BLaER1 treated with 17β-estradiol and CSF1 and Interleukin-3, amounts not matched to agents 10 nM and 100 nM (cell line): ENCODE data around the gene TLE1.
A peak's percentile ranks its signal among the peaks of the same experiment; 100 is the strongest.

Experiments
- H3K27ac ChIP-seq, 11 experiments: shearing (Covaris generic); formaldehyde crosslinking; 2 replicates each; pipeline ENCODE4 v1.8.1; 2022
- H3K27me3 ChIP-seq, 11 experiments: shearing (Covaris generic); formaldehyde crosslinking; 2 replicates each; pipeline ENCODE4 v1.8.1; 2022
- H3K36me3 ChIP-seq, 11 experiments: shearing (Covaris generic); formaldehyde crosslinking; 2 replicates each; pipeline ENCODE4 v1.8.1; 2022
- H3K4me1 ChIP-seq, 10 experiments: shearing (Covaris generic); formaldehyde crosslinking; 2 replicates each; pipeline ENCODE4 v1.8.1; 2022
- H3K4me2 ChIP-seq, 11 experiments: shearing (Covaris generic); formaldehyde crosslinking; 2 replicates each; pipeline ENCODE4 v1.8.1; 2022
- H3K4me3 ChIP-seq, 10 experiments: shearing (Covaris generic); formaldehyde crosslinking; 2 replicates each; pipeline ENCODE4 v1.8.1; 2022
- H3K9ac ChIP-seq, 11 experiments: shearing (Covaris generic); formaldehyde crosslinking; 2 replicates each; pipeline ENCODE4 v1.8.1; 2022
- H3K9me3 ChIP-seq, 11 experiments: shearing (Covaris generic); formaldehyde crosslinking; replicated peaks in 1 of 11; 2 replicates each; pipeline ENCODE4 v1.8.1; 2022
- H4K20me1 ChIP-seq, 11 experiments: shearing (Covaris generic); formaldehyde crosslinking; 2 replicates each; pipeline ENCODE4 v1.8.1; 2022
- Cebpa-rat ChIP-seq, 11 experiments: shearing (Covaris generic); IDR thresholded peaks; 2 replicates each; pipeline ENCODE4 v1.8.1; 2022

TLE1 gene

GRCh38 chr9:81585191-81585763, 104.1 kb downstream of the TLE1 start:
- H3K27me3 ChIP-seq = no peaks in the 10 kb centered on the region
- TF ChIP-seq Cebpa-rat (IDR thresholded peaks at IDR 0.05) = no peak
- no peak overlapping the region for H3K4me3 ChIP-seq
- peaks cover 0 to 3% (median 0%) of the 10 kb centered on the region in 11 experiments; a peak in 1 of 22 replicates for H4K20me1 ChIP-seq
- H3K36me3 ChIP-seq = peaks cover 0 to 88% (median 61%) of the 10 kb centered on the region in 11 experiments; a peak in 16 of 22 replicates
- no peak overlapping the region for H3K4me2 ChIP-seq
- no peaks in the 10 kb centered on the region for H3K4me1 ChIP-seq
- no peak overlapping the region for H3K27ac ChIP-seq
- 0 out of 22 replicates have a peak, but pooled peaks cover 0 to 8% (median 0%) of the 10 kb centered on the region in 11 experiments for H3K9me3 ChIP-seq
- no peak overlapping the region for H3K9ac ChIP-seq

GRCh38 chr9:81584099-81584498, 105.2 kb downstream of the TLE1 start:
- no peaks in the 10 kb centered on the region for H3K27me3 ChIP-seq
- peaks cover 0 to 3% (median 0%) of the 10 kb centered on the region in 11 experiments; a peak in 1 of 22 replicates for H4K20me1 ChIP-seq
- no peaks in the 10 kb centered on the region for H3K4me1 ChIP-seq
- H3K36me3 ChIP-seq = peaks cover 0 to 80% (median 49%) of the 10 kb centered on the region in 11 experiments; a peak in 15 of 22 replicates
- no peak for TF ChIP-seq Cebpa-rat (IDR thresholded peaks at IDR 0.05)
- H3K4me2 ChIP-seq = no peak overlapping the region
- H3K27ac ChIP-seq = no peak overlapping the region
- H3K9ac ChIP-seq = no peak overlapping the region
- H3K4me3 ChIP-seq = no peak overlapping the region
- H3K9me3 ChIP-seq = 0 out of 22 replicates have a peak, but pooled peaks cover 0 to 8% (median 0%) of the 10 kb centered on the region in 11 experiments

- Histone ChIP-seq H3K36me3 (peaks cover 0 to 59% (median 32%) of the 10 kb centered on the region in 11 experiments; a peak in 15 of 22 replicates), H3K4me1 (no peaks in the 10 kb centered on the region), H3K4me3 (no peak overlapping the region), H3K9ac (no peak overlapping the region), H3K9me3 (0 out of 22 replicates have a peak, but pooled peaks cover 0 to 8% (median 0%) of the 10 kb centered on the region in 11 experiments), H3K27me3 (no peaks in the 10 kb centered on the region), H3K27ac (no peak overlapping the region), H3K4me2 (no peak overlapping the region), H4K20me1 (no peaks in the 10 kb centered on the region)
- TF ChIP-seq Cebpa-rat (IDR thresholded peaks at IDR 0.05) = no peak
These were observed 107.4 kb downstream of the TLE1 start for GRCh38 chr9:81581986-81582385.

GRCh38 chr9:81579381-81579780, 110.0 kb downstream of the TLE1 start:
- H3K9ac ChIP-seq = no peak overlapping the region

GRCh38 chr9:81578606-81579005, 110.7 kb downstream of the TLE1 start:
- Histone ChIP-seq H3K9ac (no peak overlapping the region), H3K4me3 (no peak overlapping the region), H3K27me3 (no peaks in the 10 kb centered on the region), H4K20me1 (no peaks in the 10 kb centered on the region), H3K4me1 (peaks cover 0 to 17% (median 0%) of the 10 kb centered on the region in 10 experiments; a peak in 4 of 20 replicates), H3K36me3 (peaks cover 0 to 28% (median 7%) of the 10 kb centered on the region in 11 experiments; a peak in 11 of 22 replicates), H3K9me3 (0 out of 22 replicates have a peak, but pooled peaks cover 0 to 8% (median 0%) of the 10 kb centered on the region in 11 experiments), H3K27ac (no peak overlapping the region), H3K4me2 (no peak overlapping the region)
- no peak for TF ChIP-seq Cebpa-rat (IDR thresholded peaks at IDR 0.05)

More at GRCh38 chr9:81579381-81579780, 110.0 kb downstream of the TLE1 start:
- H3K9me3 ChIP-seq = 0 out of 22 replicates have a peak, but pooled peaks cover 0 to 8% (median 0%) of the 10 kb centered on the region in 11 experiments
- H3K27ac ChIP-seq = no peak overlapping the region
- peaks cover 0 to 36% (median 14%) of the 10 kb centered on the region in 11 experiments; a peak in 15 of 22 replicates for H3K36me3 ChIP-seq
- H3K4me2 ChIP-seq = no peak overlapping the region
- no peak overlapping the region for H3K4me3 ChIP-seq
- peaks cover 0 to 17% (median 0%) of the 10 kb centered on the region in 10 experiments; a peak in 4 of 20 replicates for H3K4me1 ChIP-seq
- no peak for TF ChIP-seq Cebpa-rat (IDR thresholded peaks at IDR 0.05)
- no peaks in the 10 kb centered on the region for H4K20me1 ChIP-seq
- H3K27me3 ChIP-seq = no peaks in the 10 kb centered on the region

GRCh38 chr9:81575956-81576355, 113.4 kb downstream of the TLE1 start:
- no peak for TF ChIP-seq Cebpa-rat (IDR thresholded peaks at IDR 0.05)
- no peaks in the 10 kb centered on the region for H4K20me1 ChIP-seq
- peaks cover 0 to 17% (median 0%) of the 10 kb centered on the region in 10 experiments; a peak in 4 of 20 replicates for H3K4me1 ChIP-seq
- H3K9ac ChIP-seq = no peak overlapping the region
- peak overlapping the region in 2 of 11 experiments; percentile 30 to 62; a peak in 4 of 22 replicates for H3K4me2 ChIP-seq
- H3K4me3 ChIP-seq = no peak overlapping the region
- H3K9me3 ChIP-seq = 0 out of 22 replicates have a peak, but pooled peaks cover 0 to 3% (median 0%) of the 10 kb centered on the region in 11 experiments
- peaks cover 0 to 6% (median 0%) of the 10 kb centered on the region in 11 experiments; a peak in 6 of 22 replicates for H3K36me3 ChIP-seq
- H3K27ac ChIP-seq = no peak overlapping the region
- no peaks in the 10 kb centered on the region for H3K27me3 ChIP-seq

- H3K4me1 ChIP-seq = peaks cover 0 to 17% (median 0%) of the 10 kb centered on the region in 10 experiments; a peak in 4 of 20 replicates
- peaks cover 0 to 1% (median 0%) of the 10 kb centered on the region in 11 experiments; a peak in 1 of 22 replicates for H3K36me3 ChIP-seq
- H3K27me3 ChIP-seq = no peaks in the 10 kb centered on the region
- no peak overlapping the region for H3K4me2 ChIP-seq
- no peak overlapping the region for H3K27ac ChIP-seq
- H3K9ac ChIP-seq = no peak overlapping the region
- H3K4me3 ChIP-seq = no peak overlapping the region
- no peaks in the 10 kb centered on the region for H4K20me1 ChIP-seq
- H3K9me3 ChIP-seq = no peaks in the 10 kb centered on the region
- TF ChIP-seq Cebpa-rat (IDR thresholded peaks at IDR 0.05) = no peak
These were observed 114.9 kb downstream of the TLE1 start for GRCh38 chr9:81574405-81574804.

- Histone ChIP-seq H3K9me3 (no peaks in the 10 kb centered on the region), H3K4me1 (peaks cover 0 to 17% (median 0%) of the 10 kb centered on the region in 10 experiments; a peak in 4 of 20 replicates), H4K20me1 (no peaks in the 10 kb centered on the region), H3K27ac (no peak overlapping the region), H3K27me3 (no peaks in the 10 kb centered on the region), H3K9ac (no peak overlapping the region), H3K36me3 (no peaks in the 10 kb centered on the region), H3K4me2 (no peak overlapping the region), H3K4me3 (no peak overlapping the region)
- no peak for TF ChIP-seq Cebpa-rat (IDR thresholded peaks at IDR 0.05)
These were observed 115.7 kb downstream of the TLE1 start for GRCh38 chr9:81573415-81574321.

GRCh38 chr9:81570083-81570482, 119.3 kb downstream of the TLE1 start:
- Histone ChIP-seq H3K9me3 (no peaks in the 10 kb centered on the region), H4K20me1 (no peaks in the 10 kb centered on the region), H3K9ac (no peak overlapping the region), H3K27ac (no peak overlapping the region), H3K27me3 (no peaks in the 10 kb centered on the region), H3K36me3 (no peaks in the 10 kb centered on the region), H3K4me1 (peaks cover 0 to under 1% (median 0%) of the 10 kb centered on the region in 10 experiments; a peak in 2 of 20 replicates), H3K4me2 (no peak overlapping the region), H3K4me3 (no peak overlapping the region)
- no peak for TF ChIP-seq Cebpa-rat (IDR thresholded peaks at IDR 0.05)
